MM.1S (cell line): Measurements from ENCODE around the gene MRPL4.

Experiments used
- CTCF ChIP-seq: fragments of 300-600 bp; sonication (generic); IDR thresholded peaks from 2 replicates; pipeline ENCODE4 v1.5.1; 2016; ENCODE audit warnings: antibody characterized with exemption, low read length, mixed read lengths
- EZH2 ChIP-seq: fragments of 300-600 bp; sonication (generic); optimal IDR thresholded peaks from 2 replicates; pipeline ENCODE3; 2017; ENCODE audit warnings: low read depth, mild to moderate bottlenecking, antibody characterized with exemption, low read length, mixed read lengths

GRCh38 chr19:10274589-10274988, 22.6 kb downstream of the MRPL4 start:
- TF ChIP-seq CTCF (no peak), EZH2 (no peak)
